Fibroblast of the aortic adventitia (primary cell): ENCODE results near the gene KCNK4. TPM values are rescaled to one million over a fixed set of nuclear protein-coding genes. Genes with fewer than 3 reads are reported as not detected.

ENCODE experiments used
- DNase-seq: peaks from one replicate; pipeline ENCODE4 v3.0.0-alpha.2; 2010; ENCODE audit warnings: low read depth
- H3K4me3 ChIP-seq: 2 replicates; pipeline ENCODE4 v1.5.1; 2011; ENCODE audit warnings: low read depth, mild to moderate bottlenecking, control low read depth, low read length, moderate library complexity
- CTCF ChIP-seq: IDR thresholded peaks from 2 replicates; pipeline ENCODE4 v1.5.1; 2011; ENCODE audit warnings: mild to moderate bottlenecking, low read length, control low read depth, inconsistent platforms; ENCODE audit not compliant: insufficient read depth
- total RNA-seq: library from RNA; depleted of rRNA; stranded (reverse); fragments of >200 nt; gene quantifications from 2 replicates; pipeline ENCODE4 v1.2.3, GENCODE V29; 2012; ENCODE audit warnings: low replicate concordance

Gene KCNK4
- total RNA-seq, 1 donor = not detected

- TF ChIP-seq CTCF = no peak
- peak overlapping the region; percentile 9 for H3K4me3 ChIP-seq
- no peak for DNase-seq
Observed at GRCh38 chr11:64298966-64299846, 8.1 kb downstream of the KCNK4 start.

- no peak for DNase-seq
- peak within 1 kb of the TSS; percentile 31 for H3K4me3 ChIP-seq
- TF ChIP-seq CTCF = no peak
Observed at GRCh38 chr11:64299847-64300648, 8.9 kb downstream of the KCNK4 start, which contains the start of gene CATSPERZ. Gene CATSPERZ (plus strand): TSS chr11:64300358. CDS start chr11:64300411, 53 bp downstream.

GRCh38 chr11:64303109-64304031, 12.3 kb downstream of the KCNK4 start:
- no peak for DNase-seq
- no peak overlapping the region for H3K4me3 ChIP-seq

GRCh38 chr11:64304032-64304315, 12.9 kb downstream of the KCNK4 start:
- TF ChIP-seq CTCF = no peak
- peak overlapping the region; percentile 78 for H3K4me3 ChIP-seq
- no peak for DNase-seq

More at GRCh38 chr11:64303109-64304031, 12.3 kb downstream of the KCNK4 start:
- TF ChIP-seq CTCF = no peak

- peak; percentile 84 for TF ChIP-seq CTCF
- peak overlapping the region; percentile 78 for H3K4me3 ChIP-seq
- peak; percentile 90 for DNase-seq
Observed at GRCh38 chr11:64304316-64305072, 13.4 kb downstream of the KCNK4 start.
